DND-41 (cell line): ENCODE results near the gene VPS4A.

Experiments used
- ATAC-seq: fragments of 200-7000 bp; cut with Tn5 transposase; 3 replicates; pipeline ENCODE4 v1.9.1; 2021; ENCODE audit warnings: low read depth; ENCODE audit not compliant: insufficient read depth
- DNase-seq: peaks from one replicate; pipeline ENCODE4 v3.0.0-alpha.2; 2020
- H2AFZ ChIP-seq: 2 replicates; pipeline ENCODE4 v1.6.0; 2012; ENCODE audit warnings: low read depth, low read length
- H3K27ac ChIP-seq: 2 replicates; pipeline ENCODE4 v1.5.1; 2012; ENCODE audit warnings: low read length, inconsistent platforms
- H3K27me3 ChIP-seq: fragments of 200-600 bp; sonication (generic); 2 replicates; pipeline ENCODE4 v1.6.0; 2012; ENCODE audit warnings: low read length, mild to moderate bottlenecking, inconsistent platforms; ENCODE audit not compliant: insufficient read depth, poor library complexity
- H3K36me3 ChIP-seq: 2 replicates; pipeline ENCODE4 v1.5.1; 2012; ENCODE audit warnings: low read length, inconsistent platforms; ENCODE audit not compliant: insufficient read depth
- H3K4me1 ChIP-seq: 2 replicates; pipeline ENCODE4 v1.5.1; 2012; ENCODE audit warnings: mild to moderate bottlenecking, low read length; ENCODE audit not compliant: insufficient read depth
- H3K4me2 ChIP-seq: 2 replicates; pipeline ENCODE4 v1.6.0; 2012; ENCODE audit warnings: mild to moderate bottlenecking, moderate library complexity, low read length, inconsistent platforms; ENCODE audit not compliant: insufficient read depth
- H3K4me3 ChIP-seq, 2 experiments: fragments of 200-600 bp in 1 of 2; shearing (Covaris generic) in 1 of 2; 2 replicates each; pipeline ENCODE4 v1.5.1; 2012 to 2016; ENCODE audit warnings: inconsistent platforms in 2 of 2, low read length in 2 of 2, mild to moderate bottlenecking in 2 of 2, low read depth in 1 of 2, moderate library complexity in 1 of 2
- H3K79me2 ChIP-seq: 2 replicates; pipeline ENCODE4 v1.6.0; 2012; ENCODE audit warnings: low read length, inconsistent platforms; ENCODE audit not compliant: insufficient read depth
- H3K9ac ChIP-seq: 2 replicates; pipeline ENCODE4 v1.6.0; 2012; ENCODE audit warnings: low read depth, mild to moderate bottlenecking, inconsistent platforms, low read length, moderate library complexity
- H3K9me3 ChIP-seq: 2 replicates; pipeline ENCODE4 v1.5.1; 2012; ENCODE audit warnings: low read length, moderate library complexity, mild to moderate bottlenecking, inconsistent platforms; ENCODE audit not compliant: insufficient read depth, severe bottlenecking
- H4K20me1 ChIP-seq: 2 replicates; pipeline ENCODE4 v1.6.0; 2012; ENCODE audit warnings: low read length; ENCODE audit not compliant: insufficient read depth
- EZH2 ChIP-seq: IDR thresholded peaks from 3 replicates; pipeline ENCODE4 v1.6.1; 2012; ENCODE audit warnings: borderline replicate concordance, low read depth, mild to moderate bottlenecking, moderate library complexity, low read length, inconsistent platforms; ENCODE audit not compliant: severe bottlenecking
- TF ChIP-seq, protein P1 (sequence below): IDR thresholded peaks from 2 replicates; pipeline ENCODE4 v1.5.1; 2012; ENCODE audit warnings: borderline replicate concordance, low read length, moderate library complexity, mild to moderate bottlenecking; ENCODE audit not compliant: poor library complexity, severe bottlenecking; ENCODE audit errors: extremely low read depth

Gene VPS4A

DNA sequence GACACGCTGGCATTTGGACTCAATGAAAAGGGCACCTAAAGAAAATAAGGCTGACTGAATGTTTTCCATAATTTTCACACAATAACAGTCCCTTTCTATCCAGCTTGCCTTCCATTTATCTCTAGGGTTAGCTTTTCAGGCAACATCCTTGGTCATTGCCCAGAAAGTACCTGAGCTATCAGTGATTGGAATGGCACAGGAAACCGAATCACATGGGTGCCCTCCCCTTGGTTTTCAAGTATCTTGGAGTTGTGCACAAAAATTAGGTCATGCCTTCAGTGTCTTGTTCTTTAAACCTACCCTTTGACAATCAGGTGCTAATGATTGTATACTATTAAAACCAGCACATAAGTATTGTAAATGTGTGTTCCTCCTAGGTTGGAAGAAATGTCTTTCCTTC, 3.3 kb upstream of the VPS4A start:
- TF ChIP-seq, protein P1, sequence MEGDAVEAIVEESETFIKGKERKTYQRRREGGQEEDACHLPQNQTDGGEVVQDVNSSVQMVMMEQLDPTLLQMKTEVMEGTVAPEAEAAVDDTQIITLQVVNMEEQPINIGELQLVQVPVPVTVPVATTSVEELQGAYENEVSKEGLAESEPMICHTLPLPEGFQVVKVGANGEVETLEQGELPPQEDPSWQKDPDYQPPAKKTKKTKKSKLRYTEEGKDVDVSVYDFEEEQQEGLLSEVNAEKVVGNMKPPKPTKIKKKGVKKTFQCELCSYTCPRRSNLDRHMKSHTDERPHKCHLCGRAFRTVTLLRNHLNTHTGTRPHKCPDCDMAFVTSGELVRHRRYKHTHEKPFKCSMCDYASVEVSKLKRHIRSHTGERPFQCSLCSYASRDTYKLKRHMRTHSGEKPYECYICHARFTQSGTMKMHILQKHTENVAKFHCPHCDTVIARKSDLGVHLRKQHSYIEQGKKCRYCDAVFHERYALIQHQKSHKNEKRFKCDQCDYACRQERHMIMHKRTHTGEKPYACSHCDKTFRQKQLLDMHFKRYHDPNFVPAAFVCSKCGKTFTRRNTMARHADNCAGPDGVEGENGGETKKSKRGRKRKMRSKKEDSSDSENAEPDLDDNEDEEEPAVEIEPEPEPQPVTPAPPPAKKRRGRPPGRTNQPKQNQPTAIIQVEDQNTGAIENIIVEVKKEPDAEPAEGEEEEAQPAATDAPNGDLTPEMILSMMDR: no peak
- TF ChIP-seq EZH2: no peak
- H3K9me3 ChIP-seq: no peaks in the 10 kb centered on the region
- no peak for ATAC-seq
- no peak overlapping the region for H3K4me2 ChIP-seq
- no peak overlapping the region for H3K4me3 ChIP-seq
- DNase-seq: no peak
- H3K27ac ChIP-seq: no peak overlapping the region
- peaks cover 9% of the 10 kb centered on the region for H4K20me1 ChIP-seq
- no peak overlapping the region for H3K9ac ChIP-seq
- no peak overlapping the region for H2AFZ ChIP-seq
- peaks cover 20% of the 10 kb centered on the region for H3K79me2 ChIP-seq
- peaks cover 17% of the 10 kb centered on the region for H3K4me1 ChIP-seq
- no peaks in the 10 kb centered on the region; the same call in none of the 2 replicates for H3K36me3 ChIP-seq
- H3K27me3 ChIP-seq: no peaks in the 10 kb centered on the region

- no peaks in the 10 kb centered on the region for H3K27me3 ChIP-seq
- peaks cover 34% of the 10 kb centered on the region for H3K79me2 ChIP-seq
- no peak overlapping the region for H3K4me2 ChIP-seq
- H3K9me3 ChIP-seq: no peaks in the 10 kb centered on the region
- no peak overlapping the region for H3K27ac ChIP-seq
- no peak overlapping the region for H3K9ac ChIP-seq
- no peak for DNase-seq
- TF ChIP-seq EZH2: no peak
- TF ChIP-seq, protein P1: no peak
- no peak for ATAC-seq
- H3K36me3 ChIP-seq: peaks cover 14% of the 10 kb centered on the region
- H3K4me3 ChIP-seq: no peak overlapping the region
- H4K20me1 ChIP-seq: peaks cover 17% of the 10 kb centered on the region
- no peak overlapping the region for H2AFZ ChIP-seq
- peaks cover 25% of the 10 kb centered on the region for H3K4me1 ChIP-seq
These were observed 1.8 kb upstream of the VPS4A start for GRCh38 chr16:69309316-69309715.

- Histone ChIP-seq H3K4me2 (peak overlapping the region; percentile 91), H3K4me1 (peaks cover 26% of the 10 kb centered on the region), H3K27ac (peak overlapping the region; percentile 89), H3K9me3 (no peaks in the 10 kb centered on the region), H3K27me3 (no peaks in the 10 kb centered on the region), H3K36me3 (peaks cover 37% of the 10 kb centered on the region), H2AFZ (peak overlapping the region; percentile 88), H3K9ac (peak overlapping the region; percentile 98), H3K4me3 (peak overlapping the region; percentile 79 to 86), H3K79me2 (peaks cover 58% of the 10 kb centered on the region), H4K20me1 (peaks cover 39% of the 10 kb centered on the region)
- no peak for TF ChIP-seq EZH2
- TF ChIP-seq, protein P1: peak; percentile 33
- DNase-seq (peak; percentile 32), ATAC-seq (peak; percentile 47)
These were observed 610 bp downstream of the VPS4A start for GRCh38 chr16:69311533-69312387.
